Bronchial epithelial cell (primary cell): ENCODE data around the gene RELA. TPM values are rescaled to one million over a fixed set of nuclear protein-coding genes. Genes with fewer than 3 reads are reported as not detected.

Source experiments
- DNase-seq: peaks from one replicate; pipeline ENCODE4 v3.0.0-alpha.2; 2010; ENCODE audit warnings: low read depth
- FAIRE-seq: peaks from 2 replicates; lab custom pipeline; 2011; peaks lifted over from hg19 to GRCh38; lab: Jason Lieb, UNC
- H3K27me3 ChIP-seq: 2 replicates; pipeline ENCODE4 v1.5.1; 2011; ENCODE audit warnings: low read length; ENCODE audit not compliant: control insufficient read depth, insufficient read depth
- H3K36me3 ChIP-seq: 2 replicates; pipeline ENCODE4 v1.5.1; 2011; ENCODE audit warnings: low read length; ENCODE audit not compliant: control insufficient read depth, insufficient read depth
- H3K4me3 ChIP-seq: 2 replicates; pipeline ENCODE4 v1.5.1; 2011; ENCODE audit warnings: mild to moderate bottlenecking, low read depth, low read length, control low read depth
- total RNA-seq: library from RNA; depleted of rRNA; stranded (reverse); fragments of >200 nt; gene quantifications from 2 replicates; pipeline ENCODE4 v1.2.1, GENCODE V29; 2014
- TF ChIP-seq, protein P1 (sequence below): IDR thresholded peaks from 2 replicates; pipeline ENCODE4 v1.5.1; 2011; ENCODE audit warnings: mild to moderate bottlenecking, moderate library complexity, low read length, control low read depth, inconsistent platforms; ENCODE audit not compliant: insufficient read depth, severe bottlenecking

The RELA gene
- total RNA-seq, 1 donor from 2014 or later = 9.5 TPM

DNA sequence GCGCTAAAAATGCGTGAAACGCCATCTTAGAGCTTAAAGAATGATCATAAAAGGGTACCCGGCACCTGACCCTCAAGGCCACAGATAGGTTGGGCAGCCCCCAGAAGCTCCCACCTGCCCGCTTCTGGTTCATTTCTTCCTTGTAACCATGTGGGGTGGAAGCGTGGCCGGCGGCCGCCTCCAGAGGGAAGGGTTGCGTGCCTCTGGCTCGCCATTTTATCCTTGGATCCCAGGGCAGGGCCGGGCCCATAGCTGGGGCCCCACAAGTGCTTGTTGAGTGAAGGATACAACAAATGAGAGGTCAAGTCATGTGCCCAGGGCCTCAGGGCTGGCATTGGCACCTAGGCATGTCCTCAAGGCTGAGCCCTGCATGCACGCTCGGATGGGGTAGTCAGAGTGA is 41.3 kb downstream of the RELA start:
- no peak for DNase-seq
- peaks cover 59% of the 10 kb centered on the region for H3K36me3 ChIP-seq
- H3K4me3 ChIP-seq = no peak overlapping the region
- no peaks in the 10 kb centered on the region for H3K27me3 ChIP-seq
- FAIRE-seq = no peak
- TF ChIP-seq, protein P1, sequence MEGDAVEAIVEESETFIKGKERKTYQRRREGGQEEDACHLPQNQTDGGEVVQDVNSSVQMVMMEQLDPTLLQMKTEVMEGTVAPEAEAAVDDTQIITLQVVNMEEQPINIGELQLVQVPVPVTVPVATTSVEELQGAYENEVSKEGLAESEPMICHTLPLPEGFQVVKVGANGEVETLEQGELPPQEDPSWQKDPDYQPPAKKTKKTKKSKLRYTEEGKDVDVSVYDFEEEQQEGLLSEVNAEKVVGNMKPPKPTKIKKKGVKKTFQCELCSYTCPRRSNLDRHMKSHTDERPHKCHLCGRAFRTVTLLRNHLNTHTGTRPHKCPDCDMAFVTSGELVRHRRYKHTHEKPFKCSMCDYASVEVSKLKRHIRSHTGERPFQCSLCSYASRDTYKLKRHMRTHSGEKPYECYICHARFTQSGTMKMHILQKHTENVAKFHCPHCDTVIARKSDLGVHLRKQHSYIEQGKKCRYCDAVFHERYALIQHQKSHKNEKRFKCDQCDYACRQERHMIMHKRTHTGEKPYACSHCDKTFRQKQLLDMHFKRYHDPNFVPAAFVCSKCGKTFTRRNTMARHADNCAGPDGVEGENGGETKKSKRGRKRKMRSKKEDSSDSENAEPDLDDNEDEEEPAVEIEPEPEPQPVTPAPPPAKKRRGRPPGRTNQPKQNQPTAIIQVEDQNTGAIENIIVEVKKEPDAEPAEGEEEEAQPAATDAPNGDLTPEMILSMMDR = no peak

- Histone ChIP-seq H3K36me3 (peaks cover 53% of the 10 kb centered on the region), H3K4me3 (no peak overlapping the region), H3K27me3 (no peaks in the 10 kb centered on the region)
- no peak for FAIRE-seq
- TF ChIP-seq, protein P1 = no peak
- no peak for DNase-seq
Measured at GRCh38 chr11:65620666-65621065, 42.0 kb downstream of the RELA start.

- TF ChIP-seq, protein P1 = no peak
- Histone ChIP-seq H3K4me3 (no peak overlapping the region), H3K36me3 (peaks cover 44% of the 10 kb centered on the region), H3K27me3 (no peaks in the 10 kb centered on the region)
- no peak for DNase-seq
- peak; percentile 77 for FAIRE-seq
Measured at GRCh38 chr11:65619281-65619928, 43.3 kb downstream of the RELA start.

- Histone ChIP-seq H3K36me3 (peaks cover 37% of the 10 kb centered on the region), H3K27me3 (no peaks in the 10 kb centered on the region), H3K4me3 (no peak overlapping the region)
- FAIRE-seq = no peak
- DNase-seq = no peak
- TF ChIP-seq, protein P1 = no peak
Measured at GRCh38 chr11:65618763-65619162, 44.0 kb downstream of the RELA start.

- FAIRE-seq (no peak), DNase-seq (no peak)
- Histone ChIP-seq H3K4me3 (no peak overlapping the region), H3K36me3 (peaks cover 35% of the 10 kb centered on the region), H3K27me3 (no peaks in the 10 kb centered on the region)
- TF ChIP-seq, protein P1 = no peak
Measured at GRCh38 chr11:65617990-65618751, 44.5 kb downstream of the RELA start.
